Measurements from ENCODE around the gene SLC25A40.
"Not testable (repeated sequence)": the region's sequence is repeated elsewhere in the genome, so short reads cannot be mapped to it uniquely, and the experiment has no call there.

SLC25A40 gene

GRCh38 chr7:87872346-87872745 lies 3.8 kb downstream of the SLC25A40 start:
- in situ Hi-C loops (cut with HindIII; ENCODE audit: low pct_ligation_motif_present, low sequenced_read_pairs) = no loop called here
- no peak for TF ChIP-seq CTCF (IDR thresholded peaks at IDR 0.05; ENCODE audit: low read depth, low read length, missing control alignments)
- H3K36me3 ChIP-seq (replicated peaks) = no peaks in the 10 kb centered on the region
- no peak for DNase-seq
- no peak overlapping the region for H3K27ac ChIP-seq
- H3K27me3 ChIP-seq (replicated peaks) = no peaks in the 10 kb centered on the region
- no peak overlapping the region for H3K4me3 ChIP-seq (ENCODE audit: low read depth, low read length)

DNA sequence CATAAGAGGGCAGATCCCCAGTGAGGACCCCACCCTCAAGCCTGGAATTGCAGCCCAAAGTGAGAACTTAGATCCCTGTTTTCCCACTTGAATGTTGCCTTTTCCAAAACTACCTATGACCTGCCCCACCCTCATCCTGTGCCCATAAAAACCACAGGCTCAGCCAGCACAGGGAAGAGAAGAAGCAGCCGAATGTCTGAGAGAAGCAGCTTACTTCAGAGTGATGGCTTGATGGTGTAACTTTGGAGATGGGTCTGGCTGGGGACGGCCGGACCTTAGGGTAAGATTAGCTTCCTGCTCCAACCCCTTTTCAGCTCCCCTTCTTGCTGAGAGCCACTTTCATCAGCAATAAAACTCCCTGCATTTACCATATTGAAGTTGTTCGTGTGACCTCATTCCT lies 5.7 kb downstream of the SLC25A40 start:
- DNase-seq = no peak
- Histone ChIP-seq H3K36me3 (replicated peaks) (no peaks in the 10 kb centered on the region), H3K27ac (no peak overlapping the region), H3K27me3 (replicated peaks) (no peaks in the 10 kb centered on the region), H3K4me3 (ENCODE audit: low read depth, low read length) (no peak overlapping the region)
- TF ChIP-seq CTCF (IDR thresholded peaks at IDR 0.05; ENCODE audit: low read depth, low read length, missing control alignments) = no peak
- in situ Hi-C loops (cut with HindIII; ENCODE audit: low pct_ligation_motif_present, low sequenced_read_pairs) = no loop called here

DNA sequence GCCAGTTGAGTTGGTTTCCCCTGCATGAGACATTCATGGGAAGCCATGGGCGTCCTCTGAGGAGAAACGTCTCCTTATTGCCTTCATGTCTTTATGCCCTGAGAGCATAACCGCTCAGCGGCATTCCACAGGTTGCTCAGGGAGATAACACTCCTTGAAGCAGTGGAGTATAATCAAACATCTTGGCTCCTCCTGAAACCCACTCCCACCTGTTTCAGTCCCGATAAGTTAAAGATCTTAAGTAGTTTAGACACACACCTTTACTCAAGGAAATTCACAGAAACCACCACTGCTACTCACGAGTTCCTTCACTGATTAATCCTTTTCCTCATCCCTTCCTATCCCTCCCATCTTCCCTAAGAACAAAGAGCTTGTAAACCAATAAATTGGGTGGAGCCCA lies 9.6 kb downstream of the SLC25A40 start:
- in situ Hi-C loops (cut with HindIII; ENCODE audit: low pct_ligation_motif_present, low sequenced_read_pairs); H3K4me3 ChIP-seq (ENCODE audit: low read depth, low read length); DNase-seq; H3K36me3 ChIP-seq (replicated peaks); H3K27ac ChIP-seq; H3K27me3 ChIP-seq (replicated peaks): not testable (repeated sequence)

GRCh38 chr7:87866089-87866488 lies 10.1 kb downstream of the SLC25A40 start:
- no peak for TF ChIP-seq CTCF (IDR thresholded peaks at IDR 0.05; ENCODE audit: low read depth, low read length, missing control alignments)
- no peak overlapping the region for H3K4me3 ChIP-seq (ENCODE audit: low read depth, low read length)
- in situ Hi-C loops (cut with HindIII; ENCODE audit: low pct_ligation_motif_present, low sequenced_read_pairs) = no loop called here
- H3K27me3 ChIP-seq (replicated peaks) = no peaks in the 10 kb centered on the region
- no peak overlapping the region for H3K27ac ChIP-seq
- H3K36me3 ChIP-seq (replicated peaks) = no peaks in the 10 kb centered on the region
- DNase-seq = no peak

- in situ Hi-C loops (cut with HindIII; ENCODE audit: low pct_ligation_motif_present, low sequenced_read_pairs) = no loop called here
- Histone ChIP-seq H3K36me3 (replicated peaks) (no peaks in the 10 kb centered on the region), H3K27ac (no peak overlapping the region)
These were observed 17.6 kb downstream of the SLC25A40 start for GRCh38 chr7:87858417-87859100.

DNA sequence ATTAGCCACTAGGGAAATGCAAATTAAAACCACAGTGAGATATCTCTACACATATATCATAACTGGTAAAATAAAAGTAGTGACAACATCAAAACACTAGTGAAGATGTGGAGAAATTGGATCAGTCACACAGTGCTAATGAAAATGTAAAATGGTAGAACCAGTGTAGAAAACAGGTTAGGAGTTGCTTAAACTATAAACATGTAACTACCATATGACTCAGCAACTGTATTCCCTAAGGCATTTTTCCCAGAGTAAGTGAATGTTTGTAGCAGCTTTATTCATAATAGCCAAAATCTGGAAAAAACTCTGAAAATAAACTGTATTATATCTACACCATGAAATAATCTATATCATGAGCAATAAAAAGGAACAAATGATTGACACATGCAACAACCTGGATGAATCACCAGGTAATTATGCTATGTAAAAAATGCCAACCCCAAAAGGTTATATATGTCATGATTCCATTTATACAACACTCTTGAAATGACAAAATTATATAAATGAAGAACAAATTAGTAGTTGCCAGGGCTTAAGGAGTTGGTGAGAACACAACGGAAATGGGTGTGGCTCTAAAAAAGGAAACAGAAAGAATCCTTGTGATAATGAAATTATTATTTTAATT lies 22.8 kb downstream of the SLC25A40 start:
- H3K27me3 ChIP-seq (replicated peaks) = no peaks in the 10 kb centered on the region
- TF ChIP-seq CTCF (IDR thresholded peaks at IDR 0.05; ENCODE audit: low read depth, low read length, missing control alignments) = no peak
- H3K4me3 ChIP-seq (ENCODE audit: low read depth, low read length) = no peak overlapping the region
- no peaks in the 10 kb centered on the region for H3K36me3 ChIP-seq (replicated peaks)
- no peak for DNase-seq
- in situ Hi-C loops (cut with HindIII; ENCODE audit: low pct_ligation_motif_present, low sequenced_read_pairs) = no loop called here
- no peak overlapping the region for H3K27ac ChIP-seq

More at GRCh38 chr7:87858417-87859100, 17.6 kb downstream of the SLC25A40 start:
- no peak for TF ChIP-seq CTCF (IDR thresholded peaks at IDR 0.05; ENCODE audit: low read depth, low read length, missing control alignments)
- DNase-seq = no peak
- H3K27me3 ChIP-seq (replicated peaks) = no peaks in the 10 kb centered on the region
- no peak overlapping the region for H3K4me3 ChIP-seq (ENCODE audit: low read depth, low read length)
